NB4 (cell line): ENCODE data around the gene INTS1.

Experiments used
- CTCF ChIP-seq: IDR thresholded peaks from one replicate; pipeline ENCODE4 v1.5.1; 2012; ENCODE audit warnings: low read depth, low read length
- POLR2A ChIP-seq: IDR thresholded peaks from 2 replicates; pipeline ENCODE4 v1.6.1; 2011; ENCODE audit warnings: mild to moderate bottlenecking; ENCODE audit not compliant: insufficient read length; ENCODE audit errors: extremely low read depth

DNA sequence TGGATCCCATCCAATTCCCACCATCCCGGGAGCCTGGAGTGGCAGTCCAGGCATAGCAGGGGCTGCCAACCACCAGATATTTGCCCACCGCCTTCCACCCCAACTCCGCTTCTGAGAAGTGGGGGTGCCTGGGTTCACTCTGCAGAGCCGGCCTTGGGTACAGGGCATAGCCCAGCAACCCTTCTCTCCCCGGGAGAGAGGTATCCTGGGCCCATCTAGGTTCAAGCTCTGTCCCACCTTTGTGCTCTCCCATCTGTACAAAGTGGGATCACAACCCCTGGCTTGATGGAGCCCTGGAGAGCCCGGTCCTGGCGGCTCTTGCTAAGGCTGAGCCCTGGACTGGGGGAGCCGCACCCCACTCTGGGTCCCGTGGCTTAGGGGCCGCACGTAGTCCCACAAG lies 57.1 kb downstream of the INTS1 start:
- no peak for TF ChIP-seq CTCF
- no peak for TF ChIP-seq POLR2A
